Activated B cell treated with CpG ODN at 0.5 μM for 24 hours (primary cell): ENCODE results near the gene SLC39A12. TPM values are rescaled to one million over a fixed set of nuclear protein-coding genes. Genes with fewer than 3 reads are reported as not detected.
"Not testable (repeated sequence)": the region's sequence is repeated elsewhere in the genome, so short reads cannot be mapped to it uniquely, and the experiment has no call there.

Source experiments
- ATAC-seq: fragments of 200-7000 bp; cut with Tn5 transposase; one replicate; pipeline ENCODE4 v1.10.0; 2021; ENCODE audit warnings: low read depth, mild to moderate bottlenecking, moderate library complexity
- CTCF ChIA-PET: fragments of 350-600 bp; sonication (Branson Sonifier 250); formaldehyde crosslinking; loops from one replicate; lab custom pipeline; 2021; ENCODE audit warnings: antibody characterized with exemption; lab: Charles Lee
- POLR2A ChIA-PET: fragments of 350-600 bp; sonication (Branson Sonifier 250); formaldehyde crosslinking; loops from one replicate; lab custom pipeline; 2021; ENCODE audit warnings: antibody characterized with exemption; lab: Charles Lee
- DNase-seq: peaks from one replicate; pipeline ENCODE4 v3.0.0; 2022
- H3K27ac Mint-ChIP-seq: one replicate; pipeline ENCODE4 v1.8.0; 2020; ENCODE audit warnings: mixed read lengths
- H3K27me3 Mint-ChIP-seq: one replicate; pipeline ENCODE4 v1.8.0; 2021; ENCODE audit warnings: mixed read lengths
- H3K36me3 Mint-ChIP-seq: one replicate; pipeline ENCODE4 v1.8.0; 2021; ENCODE audit warnings: low read depth, mixed read lengths
- H3K4me1 Mint-ChIP-seq: one replicate; pipeline ENCODE4 v1.8.0; 2021; ENCODE audit warnings: mixed read lengths
- H3K4me3 Mint-ChIP-seq: one replicate; pipeline ENCODE4 v1.8.0; 2020; ENCODE audit warnings: mild to moderate bottlenecking, mixed read lengths
- H3K9me3 Mint-ChIP-seq: one replicate; pipeline ENCODE4 v1.8.0; 2020; ENCODE audit warnings: mixed read lengths
- intact Hi-C: fragments of 100-400 bp; cut with micrococcal nuclease; formaldehyde crosslinking; loops from one replicate; pipeline ENCODE4 v1.15.1; 2024
- total RNA-seq: library from RNA; stranded (reverse); gene quantifications from 2 replicates; pipeline ENCODE4 v1.2.3, GENCODE V29; 2022
- TF ChIP-seq, protein P1 (sequence below): fragments of 200-600 bp; IDR thresholded peaks from one replicate; pipeline ENCODE4 v1.8.0; 2022; ENCODE audit warnings: antibody characterized with exemption, mild to moderate bottlenecking

Gene SLC39A12
- total RNA-seq, 1 donor from 2014 or later: not detected

DNA sequence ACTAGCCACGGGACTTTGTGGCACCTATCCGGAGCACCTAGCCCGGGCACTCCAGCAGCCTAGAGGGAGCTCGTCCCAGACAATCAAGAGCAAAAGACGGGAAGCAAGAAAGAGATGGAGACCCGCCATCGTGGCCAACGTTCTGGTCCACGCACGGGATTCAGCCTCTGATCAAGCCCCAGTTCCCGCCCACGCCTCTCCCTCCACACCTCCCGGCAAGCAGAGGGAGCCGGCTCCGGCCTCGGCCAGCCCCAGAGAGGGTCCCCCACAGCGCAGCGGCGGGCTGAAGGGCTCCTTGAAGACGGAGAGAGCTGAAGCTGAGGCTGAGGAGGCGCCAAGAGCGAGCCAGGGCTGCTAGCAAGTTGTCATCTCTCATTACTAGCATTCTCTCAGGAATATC lies 992 bp upstream of the SLC39A12 start:
- no peak for ATAC-seq
- TF ChIP-seq, protein P1, sequence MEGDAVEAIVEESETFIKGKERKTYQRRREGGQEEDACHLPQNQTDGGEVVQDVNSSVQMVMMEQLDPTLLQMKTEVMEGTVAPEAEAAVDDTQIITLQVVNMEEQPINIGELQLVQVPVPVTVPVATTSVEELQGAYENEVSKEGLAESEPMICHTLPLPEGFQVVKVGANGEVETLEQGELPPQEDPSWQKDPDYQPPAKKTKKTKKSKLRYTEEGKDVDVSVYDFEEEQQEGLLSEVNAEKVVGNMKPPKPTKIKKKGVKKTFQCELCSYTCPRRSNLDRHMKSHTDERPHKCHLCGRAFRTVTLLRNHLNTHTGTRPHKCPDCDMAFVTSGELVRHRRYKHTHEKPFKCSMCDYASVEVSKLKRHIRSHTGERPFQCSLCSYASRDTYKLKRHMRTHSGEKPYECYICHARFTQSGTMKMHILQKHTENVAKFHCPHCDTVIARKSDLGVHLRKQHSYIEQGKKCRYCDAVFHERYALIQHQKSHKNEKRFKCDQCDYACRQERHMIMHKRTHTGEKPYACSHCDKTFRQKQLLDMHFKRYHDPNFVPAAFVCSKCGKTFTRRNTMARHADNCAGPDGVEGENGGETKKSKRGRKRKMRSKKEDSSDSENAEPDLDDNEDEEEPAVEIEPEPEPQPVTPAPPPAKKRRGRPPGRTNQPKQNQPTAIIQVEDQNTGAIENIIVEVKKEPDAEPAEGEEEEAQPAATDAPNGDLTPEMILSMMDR: no peak
- Mint-ChIP-seq H3K27ac (no peak overlapping the region), H3K36me3 (no peaks in the 10 kb centered on the region), H3K4me1 (no peaks in the 10 kb centered on the region), H3K27me3 (no peaks in the 10 kb centered on the region), H3K9me3 (no peaks in the 10 kb centered on the region), H3K4me3 (no peak overlapping the region)
- ChIA-PET CTCF (no interaction called here), POLR2A (no interaction called here)
- intact Hi-C loops: no loop called here
- no peak for DNase-seq

- H3K9me3 Mint-ChIP-seq, H3K27me3 Mint-ChIP-seq, POLR2A ChIA-PET, H3K27ac Mint-ChIP-seq, ATAC-seq, CTCF ChIA-PET, DNase-seq, H3K4me3 Mint-ChIP-seq, H3K4me1 Mint-ChIP-seq, H3K36me3 Mint-ChIP-seq, intact Hi-C loops: not testable (repeated sequence)
These were observed 2.7 kb downstream of the SLC39A12 start for GRCh38 chr10:17954372-17954771.

DNA sequence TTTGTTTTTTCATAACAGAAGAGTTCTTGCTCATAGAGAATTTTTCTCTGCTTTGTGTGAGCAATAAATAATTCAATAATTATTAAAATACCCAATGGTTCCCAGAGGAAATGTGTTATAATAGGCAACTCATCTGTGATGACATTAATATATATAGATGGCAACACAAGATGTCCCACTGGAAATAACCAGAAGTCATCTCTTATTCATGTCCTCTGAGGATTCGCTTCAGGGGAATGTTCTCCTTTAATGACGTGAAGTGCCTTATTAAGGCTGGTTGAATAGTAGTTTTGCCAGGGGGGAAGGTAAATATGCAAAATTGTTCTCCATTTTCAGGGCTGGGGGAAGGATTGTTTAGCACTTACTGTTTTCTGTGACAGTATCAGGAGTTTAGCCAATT lies 3.1 kb downstream of the SLC39A12 start:
- peaks cover 3% of the 10 kb centered on the region for H3K9me3 Mint-ChIP-seq

GRCh38 chr10:17958049-17958448 lies 6.3 kb downstream of the SLC39A12 start:
- Mint-ChIP-seq H3K36me3 (no peaks in the 10 kb centered on the region), H3K27me3 (no peaks in the 10 kb centered on the region), H3K27ac (no peak overlapping the region), H3K9me3 (peaks cover 7% of the 10 kb centered on the region), H3K4me1 (no peaks in the 10 kb centered on the region), H3K4me3 (no peak overlapping the region)
- ATAC-seq (no peak), DNase-seq (no peak)
- intact Hi-C loops: no loop called here
- TF ChIP-seq, protein P1: no peak
- ChIA-PET POLR2A (no interaction called here), CTCF (no interaction called here)

More for the DNA sequence above, 3.1 kb downstream of the SLC39A12 start:
- no peaks in the 10 kb centered on the region for H3K27me3 Mint-ChIP-seq
- DNase-seq (no peak), ATAC-seq (no peak)
- ChIA-PET POLR2A (no interaction called here), CTCF (no interaction called here)
- no peaks in the 10 kb centered on the region for H3K4me1 Mint-ChIP-seq
- no peaks in the 10 kb centered on the region for H3K36me3 Mint-ChIP-seq
- TF ChIP-seq, protein P1: no peak
- no peak overlapping the region for H3K4me3 Mint-ChIP-seq
- H3K27ac Mint-ChIP-seq: no peak overlapping the region
- intact Hi-C loops: no loop called here

DNA sequence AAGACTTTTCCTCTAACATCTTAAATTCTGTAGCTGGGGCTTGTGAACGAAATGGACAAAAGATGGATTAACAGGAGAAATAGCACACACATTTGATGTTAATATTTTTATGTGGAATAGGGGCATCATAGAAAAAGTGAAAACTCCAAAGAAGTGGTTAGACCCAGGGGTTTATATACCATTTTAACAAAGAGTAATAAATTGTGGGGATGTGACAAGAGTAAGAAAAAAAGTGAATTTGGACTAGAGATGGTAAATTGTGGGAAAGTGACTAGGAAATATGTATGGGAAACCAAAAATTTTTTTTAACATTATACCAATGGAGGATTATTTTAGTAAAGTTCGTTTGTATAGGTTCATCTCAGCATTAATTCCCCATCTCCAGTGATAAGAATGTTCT lies 8.2 kb downstream of the SLC39A12 start:
- no peak overlapping the region for H3K4me3 Mint-ChIP-seq
- DNase-seq (no peak), ATAC-seq (no peak)
- intact Hi-C loops: no loop called here
- ChIA-PET POLR2A (no interaction called here), CTCF (no interaction called here)
- H3K4me1 Mint-ChIP-seq: no peaks in the 10 kb centered on the region
- peaks cover 7% of the 10 kb centered on the region for H3K9me3 Mint-ChIP-seq
- no peaks in the 10 kb centered on the region for H3K36me3 Mint-ChIP-seq
- TF ChIP-seq, protein P1: no peak
- no peak overlapping the region for H3K27ac Mint-ChIP-seq
- H3K27me3 Mint-ChIP-seq: no peaks in the 10 kb centered on the region
